HG03432 (cell line): ENCODE results near the gene LIM2.
"Not testable (repeated sequence)": the region's sequence is repeated elsewhere in the genome, so short reads cannot be mapped to it uniquely, and the experiment has no call there.

ENCODE experiments used
- ATAC-seq: cut with Tn5 transposase; IDR thresholded peaks from one replicate; pipeline ENCODE4 v1.9.1; 2021; ENCODE audit warnings: mild to moderate bottlenecking, moderate library complexity; ENCODE audit not compliant: unreplicated experiment

LIM2 gene

GRCh38 chr19:51397453-51397852 is 9.7 kb upstream of the LIM2 start:
- not testable (repeated sequence) for ATAC-seq

DNA sequence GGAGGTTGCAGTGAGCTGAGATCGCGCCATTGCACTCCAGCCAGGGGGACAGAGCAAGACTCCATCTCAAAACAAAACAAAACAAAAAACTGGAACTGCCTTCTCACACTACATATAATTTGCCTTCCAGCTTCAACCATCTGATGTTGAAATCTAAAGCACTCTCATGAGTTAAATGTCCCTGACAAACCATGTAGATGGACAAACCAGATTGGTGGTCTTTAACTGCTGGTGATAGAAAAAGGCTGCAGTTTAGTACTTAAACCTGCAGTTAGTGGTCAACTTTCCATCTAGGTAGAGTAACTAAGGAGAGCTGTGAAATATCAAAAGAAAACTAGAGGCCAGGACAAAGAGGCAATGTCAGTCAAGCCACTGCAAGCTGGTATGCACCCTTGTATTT is 8.4 kb upstream of the LIM2 start:
- no peak for ATAC-seq

- peak; percentile 83 for ATAC-seq
These were observed 6.5 kb upstream of the LIM2 start for GRCh38 chr19:51394050-51394836.

DNA sequence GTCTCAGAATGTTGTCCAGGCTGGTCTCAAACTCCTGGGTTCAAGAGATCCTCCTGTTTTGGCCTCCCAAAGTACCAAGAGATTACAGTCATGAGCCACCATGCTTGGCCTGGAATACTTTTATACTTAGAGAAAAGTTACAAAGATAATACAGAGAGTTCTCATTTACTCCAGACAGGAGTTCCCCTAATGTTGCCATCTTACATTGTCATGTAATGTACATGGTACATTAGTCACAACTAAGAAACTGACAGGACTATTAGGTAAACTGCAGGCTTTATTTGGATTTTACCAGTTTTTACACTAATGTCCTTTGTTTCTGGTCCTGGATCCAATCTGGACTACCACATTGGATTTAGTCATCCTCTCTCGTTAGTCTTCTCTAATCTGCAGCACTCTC is 4.9 kb upstream of the LIM2 start:
- ATAC-seq: no peak

- no peak for ATAC-seq
These were observed 3.4 kb upstream of the LIM2 start for GRCh38 chr19:51391073-51391611.

GRCh38 chr19:51389143-51389542 is 1.4 kb upstream of the LIM2 start:
- ATAC-seq: no peak

DNA sequence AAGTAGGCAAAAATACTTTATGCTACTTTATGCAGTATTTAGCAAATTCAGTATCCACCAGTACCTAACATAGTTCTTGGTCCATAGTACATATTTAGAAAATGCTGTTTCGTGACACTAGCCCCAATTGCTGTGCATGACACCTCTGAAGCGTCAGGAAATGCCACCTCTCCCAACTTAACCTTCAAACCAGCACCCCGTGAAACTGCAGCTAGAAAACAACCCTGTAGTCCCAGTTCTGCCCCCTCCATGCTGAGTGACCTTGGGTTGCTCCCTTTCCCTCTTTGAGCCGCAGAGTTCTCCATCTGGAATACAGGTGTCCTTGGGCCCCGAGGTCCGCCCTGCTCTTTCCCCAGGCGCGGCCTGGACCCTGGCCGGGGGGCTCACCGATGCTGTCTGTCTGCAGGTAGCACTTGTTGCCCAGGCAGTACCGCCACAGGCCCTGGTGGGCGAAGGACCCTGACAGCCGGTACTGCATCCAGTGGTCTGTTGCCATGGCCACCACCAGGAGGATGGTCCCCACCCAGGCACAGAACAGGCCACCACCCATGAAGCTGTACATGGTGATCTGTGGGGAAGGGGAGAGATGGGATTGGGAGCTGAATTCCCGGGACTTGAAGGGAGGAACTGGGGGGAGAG is 773 bp downstream of the LIM2 start:
- no peak for ATAC-seq

DNA sequence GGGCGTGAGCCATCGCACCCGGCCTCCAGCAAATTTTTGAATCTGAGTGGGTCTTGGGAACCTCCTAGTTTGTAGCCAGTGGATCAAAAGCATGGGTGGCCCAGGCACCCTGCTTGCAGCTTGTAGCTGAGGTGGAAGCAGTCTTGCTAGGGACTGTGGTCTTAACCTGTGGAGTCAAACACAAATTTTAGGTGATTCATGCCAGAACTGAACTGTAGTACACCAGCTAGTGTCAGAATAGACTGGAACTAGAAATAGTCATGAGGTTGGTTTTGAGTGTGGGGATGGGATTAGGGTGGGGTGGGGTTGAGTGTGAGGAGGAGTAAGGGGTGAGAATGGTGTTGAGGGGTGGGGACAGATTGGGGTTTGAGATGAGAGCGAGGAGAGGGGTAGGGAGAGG is 5.8 kb downstream of the LIM2 start:
- no peak for ATAC-seq

- no peak for ATAC-seq
These were observed 7.4 kb downstream of the LIM2 start for GRCh38 chr19:51380379-51380778.

GRCh38 chr19:51377422-51377821 is 10.4 kb downstream of the LIM2 start:
- no peak for ATAC-seq

GRCh38 chr19:51375504-51376221 is 12.1 kb downstream of the LIM2 start:
- ATAC-seq: no peak

DNA sequence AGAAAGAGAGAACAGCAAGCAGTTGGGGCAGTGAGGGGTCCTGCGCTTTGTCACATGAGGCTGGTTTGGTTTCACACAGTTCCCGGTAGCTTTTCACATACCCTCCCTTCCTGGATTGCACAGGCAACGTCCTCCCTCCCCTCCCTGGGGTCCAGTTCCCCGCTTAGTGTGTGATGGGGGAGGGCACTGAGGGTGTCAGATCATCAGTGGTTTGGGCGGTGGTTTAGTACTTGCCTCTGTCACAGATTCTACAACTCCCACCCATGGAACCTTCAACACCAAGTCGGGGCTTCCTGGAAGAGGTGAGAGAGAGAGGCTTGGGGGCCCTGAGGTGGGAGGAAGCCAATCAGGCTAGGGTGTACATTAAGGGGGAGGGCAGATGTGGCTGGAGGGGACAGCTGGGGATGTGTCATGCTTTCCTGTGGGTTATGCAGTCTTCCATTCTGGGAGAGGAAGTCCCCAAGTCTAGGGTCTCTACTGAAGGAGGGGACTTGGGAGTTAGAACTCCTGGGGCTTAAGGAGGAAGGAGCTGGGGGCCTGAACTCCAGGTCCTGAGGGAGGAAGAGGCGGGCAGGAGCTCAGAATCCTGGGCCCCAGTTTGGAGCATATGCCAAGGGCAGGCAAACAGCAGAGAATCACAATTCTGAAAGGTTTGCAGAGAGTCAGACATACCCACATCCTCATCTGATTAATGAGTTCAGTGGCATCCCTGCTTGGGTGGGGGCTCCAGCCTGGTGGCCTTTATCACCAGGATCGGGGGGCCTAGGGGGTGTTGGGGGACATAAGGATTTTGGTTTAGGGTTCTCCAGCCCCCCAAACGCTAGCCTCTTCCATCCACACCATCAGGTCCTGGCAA is 14.9 kb downstream of the LIM2 start, which contains the start of gene NKG7:
Gene NKG7 (minus strand): TSS at position 6 of the 856 bp plus-strand sequence. CDS start 119 bp downstream, outside the sequence.
- no peak for ATAC-seq

DNA sequence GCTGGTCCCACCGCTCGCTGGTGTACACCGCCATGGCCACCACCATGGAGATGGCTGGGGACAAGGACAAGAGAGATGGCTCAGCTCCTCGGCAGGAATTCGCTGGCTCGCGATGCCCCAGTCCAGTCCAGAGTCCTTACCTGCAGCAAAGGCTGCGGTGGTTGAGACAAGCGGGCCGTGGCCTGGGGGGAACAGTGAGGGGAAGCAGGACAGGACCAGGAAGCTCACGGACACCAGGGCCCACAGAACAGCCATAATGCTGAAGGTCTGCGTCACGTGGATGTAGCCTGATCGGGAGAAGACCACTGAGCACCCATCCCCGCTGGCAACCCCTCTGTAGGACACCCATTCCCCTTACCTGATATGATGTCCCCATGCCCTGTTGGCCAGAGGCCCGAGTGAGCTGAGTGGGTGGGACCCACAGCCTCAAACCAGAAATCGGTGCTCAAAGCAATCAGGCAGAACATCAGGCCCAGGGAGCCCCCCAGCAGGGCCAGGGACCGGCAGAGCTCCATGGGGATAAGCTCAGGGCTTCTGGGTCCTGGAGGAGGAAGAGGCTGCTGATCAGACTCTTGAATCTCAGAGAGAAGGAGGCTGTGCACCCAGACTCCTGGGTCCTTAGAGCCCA is 15.6 kb downstream of the LIM2 start:
- ATAC-seq: no peak

DNA sequence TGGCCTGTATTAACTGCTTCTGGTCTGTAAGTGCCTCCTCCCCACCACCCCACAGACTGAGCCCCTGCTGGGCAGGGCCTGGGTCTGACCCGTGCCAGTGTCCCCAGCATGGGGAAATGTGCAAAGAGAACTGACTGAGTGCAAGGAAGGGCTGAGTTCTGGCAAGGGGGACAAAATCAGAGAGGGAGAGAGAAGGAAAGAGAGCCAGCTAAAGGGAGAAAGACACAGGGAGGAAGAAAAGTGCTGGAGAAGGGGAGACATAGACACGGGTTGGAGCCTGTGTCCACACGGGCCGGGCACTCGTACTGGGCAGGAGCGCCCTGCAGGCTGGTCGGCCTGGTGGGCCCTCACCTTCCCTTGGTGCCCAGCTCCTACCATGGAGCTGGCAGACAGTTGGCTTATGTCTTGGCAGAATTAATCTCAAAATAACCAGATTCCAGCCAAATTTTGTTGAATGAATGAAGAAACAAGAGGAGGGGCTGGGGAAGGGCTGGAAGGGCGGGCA is 16.5 kb downstream of the LIM2 start:
- ATAC-seq: no peak

DNA sequence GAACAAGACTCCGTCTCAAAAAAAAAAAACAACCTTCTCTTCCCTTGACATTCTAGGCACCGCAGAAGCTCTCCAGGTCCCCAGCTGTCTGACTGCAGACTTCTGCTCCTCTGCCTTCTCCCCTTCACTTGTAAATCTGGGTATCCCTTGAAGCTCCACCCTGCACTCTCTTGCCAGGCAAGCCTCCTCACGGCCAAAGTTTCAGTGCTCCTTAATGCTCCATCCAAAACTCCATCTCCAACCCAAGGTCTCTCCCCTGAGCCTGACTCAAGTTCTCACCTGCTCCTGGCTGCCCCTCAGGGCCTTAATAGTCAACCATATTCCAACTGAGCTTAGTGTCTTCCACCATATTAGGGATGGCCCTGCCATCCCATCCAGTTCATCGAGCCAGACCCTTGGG is 17.5 kb downstream of the LIM2 start:
- ATAC-seq: no peak

DNA sequence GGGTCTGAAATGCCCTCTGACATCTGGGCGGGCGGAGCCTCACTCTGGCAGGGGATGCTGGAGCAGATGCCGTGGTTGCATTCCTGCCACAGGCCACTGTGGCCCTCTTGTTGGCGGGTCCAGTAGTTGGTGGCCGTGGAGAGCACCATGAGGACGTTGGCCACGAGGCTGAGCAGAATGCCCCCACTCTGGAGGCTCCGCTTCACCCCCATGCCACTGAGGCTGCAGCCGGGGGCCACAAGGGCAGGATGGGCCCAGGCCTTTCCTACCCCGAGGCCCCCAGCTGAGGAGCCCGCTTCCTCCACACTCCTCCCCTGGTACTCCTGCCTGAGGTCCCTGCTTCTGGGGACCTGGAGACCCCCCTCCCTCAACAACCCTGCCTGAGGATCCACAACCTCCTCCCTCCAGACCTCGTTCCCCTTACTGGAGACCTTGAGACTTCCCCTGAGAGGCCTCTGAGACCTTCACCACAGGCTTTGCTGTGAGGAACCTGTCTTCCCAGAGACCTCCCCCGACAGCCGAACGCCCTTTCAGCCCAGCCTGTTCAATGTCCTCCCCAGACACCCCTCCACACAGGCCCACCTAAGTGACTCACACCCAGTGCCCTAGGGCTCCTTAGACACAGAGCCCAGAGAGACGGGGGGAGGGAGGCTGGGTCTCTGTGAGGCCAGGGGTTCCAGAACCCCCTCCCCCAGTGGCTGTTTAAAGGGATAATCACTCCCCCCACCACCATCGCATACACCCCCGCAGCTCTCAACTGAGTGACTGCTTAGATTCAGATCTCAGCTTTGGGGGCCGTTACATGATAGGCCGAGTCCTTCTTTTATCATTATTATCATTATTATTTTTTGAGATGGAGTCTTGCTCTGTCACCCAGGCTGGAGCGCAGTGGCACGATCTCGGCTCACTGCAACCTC is 19.1 kb downstream of the LIM2 start, which contains the start of gene CLDND2:
Gene CLDND2 (minus strand): TSS at position 638 of the 917 bp plus-strand sequence. CDS start 426 bp downstream, at position 212.
- no peak for ATAC-seq

GRCh38 chr19:51367565-51368365 is 20.0 kb downstream of the LIM2 start:
- peak; percentile 76 for ATAC-seq

DNA sequence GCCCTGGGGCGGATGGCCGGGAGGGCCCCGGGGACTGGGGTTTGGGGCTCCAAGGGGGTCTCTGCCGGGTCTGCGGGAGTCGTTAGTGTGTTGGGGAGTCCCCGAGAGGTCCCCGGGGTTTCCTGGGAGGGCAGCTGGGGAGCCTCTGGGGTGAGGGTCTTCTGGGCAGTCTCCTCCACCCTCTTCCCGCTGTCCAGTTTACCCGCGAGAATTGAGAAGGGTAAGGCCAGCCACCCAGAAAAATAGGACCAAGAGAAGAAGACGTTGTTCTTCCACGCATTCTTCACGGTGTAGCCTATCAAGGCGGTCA is 20.6 kb downstream of the LIM2 start:
- peak; percentile 12 for ATAC-seq
